ENCODE results near the gene CBR4. TPM values are rescaled to one million over a fixed set of nuclear protein-coding genes. Genes with fewer than 3 reads are reported as not detected.

CBR4 gene
- total RNA-seq, 2 donors from 2014 or later = 39.0 to 55.6 TPM

GRCh38 chr4:169014586-169014985, 4.5 kb upstream of the CBR4 start:
- H3K4me1 Mint-ChIP-seq = peaks cover 42% of the 10 kb centered on the region
- no peak for TF ChIP-seq CTCF (conservative IDR thresholded peaks at IDR 0.05)
- no peak overlapping the region for H3K4me3 Mint-ChIP-seq
- H3K27ac Mint-ChIP-seq = no peak overlapping the region
- Histone ChIP-seq H3K27ac (ENCODE audit: low read depth, low read length) (no peak overlapping the region), H3K4me1 (ENCODE audit: control insufficient read depth, insufficient read depth, low read length) (peaks cover 20% of the 10 kb centered on the region), H3K4me3 (ENCODE audit: low read length) (no peak overlapping the region), H3K36me3 (ENCODE audit: control insufficient read depth, insufficient read depth, low read length) (no peaks in the 10 kb centered on the region), H3K9me3 (ENCODE audit: control insufficient read depth, low read length) (no peaks in the 10 kb centered on the region), H3K27me3 (ENCODE audit: control insufficient read depth, insufficient read depth, low read length, poor library complexity, severe bottlenecking) (no peaks in the 10 kb centered on the region), H3K9ac (ENCODE audit: extremely low read depth, low read length, poor library complexity, severe bottlenecking) (no peak overlapping the region)
- DNase-seq = no peak
- WGBS, 2 experiments (ENCODE audit: insufficient coverage in 1 of 2, insufficient read length in 1 of 2) = 50% methylated on average over 2 of the region's 2 CpGs; no CpG with 5 or more reads in 1 of the 2 experiments
- H3K9me3 Mint-ChIP-seq = no peaks in the 10 kb centered on the region
- H3K36me3 Mint-ChIP-seq (ENCODE audit: low read depth) = no peaks in the 10 kb centered on the region
- peaks cover 5% of the 10 kb centered on the region for H3K27me3 Mint-ChIP-seq (ENCODE audit: insufficient read depth)

GRCh38 chr4:169013396-169013795, 3.3 kb upstream of the CBR4 start:
- peaks cover 5% of the 10 kb centered on the region for H3K27me3 Mint-ChIP-seq (ENCODE audit: insufficient read depth)
- H3K36me3 ChIP-seq (ENCODE audit: control insufficient read depth, insufficient read depth, low read length) = no peaks in the 10 kb centered on the region

GRCh38 chr4:169012049-169012448, 2.0 kb upstream of the CBR4 start:
- no peak for DNase-seq
- Histone ChIP-seq H3K27me3 (ENCODE audit: control insufficient read depth, insufficient read depth, low read length, poor library complexity, severe bottlenecking) (no peaks in the 10 kb centered on the region), H3K4me3 (ENCODE audit: low read length) (no peak overlapping the region), H3K36me3 (ENCODE audit: control insufficient read depth, insufficient read depth, low read length) (no peaks in the 10 kb centered on the region), H3K9ac (ENCODE audit: extremely low read depth, low read length, poor library complexity, severe bottlenecking) (no peak overlapping the region), H3K27ac (ENCODE audit: low read depth, low read length) (no peak overlapping the region), H3K9me3 (ENCODE audit: control insufficient read depth, low read length) (no peaks in the 10 kb centered on the region), H3K4me1 (ENCODE audit: control insufficient read depth, insufficient read depth, low read length) (peaks cover 12% of the 10 kb centered on the region)
- H3K36me3 Mint-ChIP-seq (ENCODE audit: low read depth) = no peaks in the 10 kb centered on the region
- no peaks in the 10 kb centered on the region for H3K9me3 Mint-ChIP-seq
- H3K4me3 Mint-ChIP-seq = no peak overlapping the region
- H3K27me3 Mint-ChIP-seq (ENCODE audit: insufficient read depth) = peaks cover 5% of the 10 kb centered on the region
- H3K27ac Mint-ChIP-seq = no peak overlapping the region
- 80 to 89% methylated on average over 1 to 2 of the region's 2 CpGs for WGBS, 2 experiments (ENCODE audit: insufficient coverage in 1 of 2, insufficient read length in 1 of 2)
- no peak for TF ChIP-seq CTCF (conservative IDR thresholded peaks at IDR 0.05)
- peaks cover 47% of the 10 kb centered on the region for H3K4me1 Mint-ChIP-seq

More at GRCh38 chr4:169013396-169013795, 3.3 kb upstream of the CBR4 start:
- no peak overlapping the region for H3K27ac Mint-ChIP-seq
- Histone ChIP-seq H3K9me3 (ENCODE audit: control insufficient read depth, low read length) (no peaks in the 10 kb centered on the region), H3K4me1 (ENCODE audit: control insufficient read depth, insufficient read depth, low read length) (peaks cover 15% of the 10 kb centered on the region), H3K27ac (ENCODE audit: low read depth, low read length) (no peak overlapping the region), H3K4me3 (ENCODE audit: low read length) (no peak overlapping the region), H3K27me3 (ENCODE audit: control insufficient read depth, insufficient read depth, low read length, poor library complexity, severe bottlenecking) (no peaks in the 10 kb centered on the region), H3K9ac (ENCODE audit: extremely low read depth, low read length, poor library complexity, severe bottlenecking) (no peak overlapping the region)
- WGBS, 2 experiments (ENCODE audit: insufficient coverage in 1 of 2, insufficient read length in 1 of 2) = 88 to 100% methylated on average over 1 of the region's 1 CpG
- no peak for DNase-seq
- peaks cover 49% of the 10 kb centered on the region for H3K4me1 Mint-ChIP-seq
- no peaks in the 10 kb centered on the region for H3K36me3 Mint-ChIP-seq (ENCODE audit: low read depth)
- TF ChIP-seq CTCF (conservative IDR thresholded peaks at IDR 0.05) = no peak
- no peak overlapping the region for H3K4me3 Mint-ChIP-seq
- H3K9me3 Mint-ChIP-seq = no peaks in the 10 kb centered on the region

Data from endodermal cell (in vitro differentiated cells).